HG03095 (cell line): ENCODE results near the gene ZFP30.

Source experiments
- ATAC-seq: cut with Tn5 transposase; IDR thresholded peaks from one replicate; pipeline ENCODE4 v1.9.1; 2021; ENCODE audit warnings: moderate library complexity; ENCODE audit not compliant: unreplicated experiment

The ZFP30 gene

DNA sequence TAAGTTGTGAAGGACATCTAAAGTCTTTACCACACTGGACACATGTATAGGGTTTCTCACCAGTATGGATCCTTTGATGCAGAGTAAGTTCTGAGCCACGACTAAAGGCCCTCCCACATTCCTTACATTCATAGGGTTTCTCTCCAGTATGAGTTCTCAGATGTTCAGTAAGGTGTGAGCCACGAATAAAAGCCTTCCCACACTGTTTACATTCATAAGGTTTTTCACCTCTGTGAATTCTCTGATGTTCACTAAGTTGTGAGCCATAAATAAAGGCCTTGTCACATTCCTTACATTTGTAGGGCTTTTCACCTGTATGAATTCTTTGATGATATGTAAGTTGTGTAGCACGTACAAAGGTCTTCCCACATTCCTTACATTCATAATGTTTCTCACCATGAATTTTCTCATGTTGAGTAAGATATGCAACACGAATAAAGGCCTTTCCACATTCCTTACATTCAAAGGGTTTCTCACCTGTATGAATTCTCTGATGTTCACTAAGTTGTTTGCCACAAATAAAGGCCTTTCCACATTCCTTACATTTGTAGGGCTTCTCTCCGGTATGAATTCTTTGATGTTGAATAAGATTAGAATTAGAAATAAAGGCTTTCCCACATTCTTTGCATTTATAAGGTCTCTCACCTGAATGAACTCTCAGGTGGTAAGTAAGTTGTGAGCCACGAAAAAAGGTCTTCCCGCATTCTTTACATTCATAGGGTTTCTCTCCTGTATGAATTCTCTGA is 90.5 kb downstream of the ZFP30 start:
- ATAC-seq, result no peak
